NCI-H2196 (cell line): ENCODE results near the gene PAX2.

Source experiments
- DNase-seq: peaks from one replicate; lab custom pipeline; 2025; ENCODE audit not compliant: unreplicated experiment; lab: John Stamatoyannopoulos, UW

The PAX2 gene

DNA sequence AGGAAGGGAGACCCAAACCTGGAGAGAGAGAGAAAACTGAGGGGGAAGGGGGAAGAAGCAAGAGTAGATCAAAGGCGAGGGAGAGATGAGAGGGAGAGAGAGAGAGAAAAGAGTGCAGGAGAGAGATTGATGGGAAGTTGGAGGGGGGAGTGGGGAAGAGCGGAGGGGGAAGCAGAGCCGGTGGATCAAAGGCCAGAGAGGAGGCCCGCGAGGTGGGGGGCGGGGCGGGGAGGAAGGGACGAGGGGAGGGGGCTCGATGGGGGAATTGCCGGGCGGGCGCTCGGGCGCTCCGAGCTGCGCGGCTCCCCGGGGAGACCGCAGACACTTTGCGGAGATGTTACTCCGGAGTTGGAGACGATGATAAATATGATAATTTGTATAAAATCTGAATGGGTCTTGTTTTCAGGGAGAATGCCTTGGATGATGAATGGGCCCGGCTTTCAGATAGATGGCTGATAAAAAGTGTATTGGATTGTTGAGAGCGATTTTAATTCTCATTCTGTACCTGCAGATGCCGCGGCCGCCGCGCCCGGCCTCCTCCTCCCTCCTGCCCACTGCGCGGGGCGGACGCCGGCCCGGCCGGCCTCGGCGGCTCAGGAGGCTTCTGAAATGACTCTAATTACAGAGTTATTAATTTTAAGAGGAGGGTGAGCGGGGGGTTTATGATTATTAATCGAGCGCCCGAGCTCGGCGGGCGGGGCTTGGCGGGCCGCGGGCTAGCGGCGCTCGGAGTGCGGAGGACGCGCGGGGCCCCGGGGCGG lies 21.4 kb upstream of the PAX2 start:
- DNase-seq = no peak

GRCh38 chr10:100724531-100725027 lies 20.8 kb upstream of the PAX2 start:
- no peak for DNase-seq

DNA sequence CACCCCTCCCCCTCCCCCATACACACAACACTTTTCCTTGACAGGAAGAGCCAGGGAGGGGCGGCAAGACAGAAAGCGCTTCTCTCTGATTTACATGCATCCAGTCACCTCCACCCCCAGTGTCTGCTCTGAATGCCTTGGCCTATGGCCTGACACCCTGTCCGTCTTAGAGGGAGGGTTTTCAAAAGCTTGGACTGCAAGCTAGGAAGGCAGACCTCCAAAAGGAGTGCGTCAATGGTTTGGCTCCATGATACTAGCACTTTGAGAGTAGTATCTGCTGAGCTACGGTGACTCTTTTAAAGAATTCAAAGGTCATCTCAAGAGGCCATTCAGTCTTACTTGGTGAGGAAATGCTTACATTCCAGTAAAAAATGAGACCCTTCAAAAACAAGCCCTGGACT lies 20.3 kb upstream of the PAX2 start:
- DNase-seq = no peak

- no peak for DNase-seq
These were observed 19.4 kb upstream of the PAX2 start for GRCh38 chr10:100725869-100726426.

GRCh38 chr10:100727808-100728207 lies 17.6 kb upstream of the PAX2 start:
- no peak for DNase-seq

GRCh38 chr10:100728928-100729861 lies 16.2 kb upstream of the PAX2 start:
- no peak for DNase-seq

GRCh38 chr10:100729862-100730724 lies 15.3 kb upstream of the PAX2 start:
- no peak for DNase-seq

DNA sequence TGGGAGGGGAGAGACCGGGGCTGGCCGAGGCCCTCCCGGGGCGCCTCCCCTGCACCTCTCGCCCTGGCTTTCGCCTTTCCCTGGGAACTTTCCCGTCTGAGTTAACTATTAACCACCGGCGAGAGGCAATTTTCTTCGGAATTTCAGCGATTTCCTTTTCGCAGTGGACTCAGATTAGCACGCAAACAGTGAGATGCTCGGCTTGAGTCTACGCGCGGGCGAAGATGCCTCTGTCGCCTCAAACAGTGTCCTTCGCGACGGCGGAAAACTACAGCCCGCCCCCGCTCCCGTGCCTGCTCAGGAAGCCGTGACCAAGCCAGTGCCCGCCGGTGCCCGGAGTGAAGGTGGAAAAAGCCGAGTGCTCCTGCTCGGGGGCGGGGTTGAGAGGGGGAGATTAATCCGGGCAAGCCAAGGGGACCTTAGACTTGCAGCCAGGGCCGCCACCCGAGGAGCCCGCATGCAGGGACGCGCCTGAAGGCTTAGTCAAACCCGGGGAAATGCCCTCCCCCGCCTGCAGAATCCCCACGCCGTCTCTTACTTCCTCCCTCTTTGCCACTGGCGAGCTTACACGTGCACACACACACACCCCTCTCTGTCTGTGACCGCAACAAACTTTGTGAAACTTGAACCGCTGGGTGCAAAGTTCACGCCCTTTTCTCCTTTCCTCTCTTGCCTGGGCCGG lies 14.5 kb upstream of the PAX2 start:
- DNase-seq = no peak

GRCh38 chr10:100731407-100732240 lies 13.8 kb upstream of the PAX2 start:
- DNase-seq = no peak

GRCh38 chr10:100732241-100732596 lies 13.2 kb upstream of the PAX2 start:
- no peak for DNase-seq

DNA sequence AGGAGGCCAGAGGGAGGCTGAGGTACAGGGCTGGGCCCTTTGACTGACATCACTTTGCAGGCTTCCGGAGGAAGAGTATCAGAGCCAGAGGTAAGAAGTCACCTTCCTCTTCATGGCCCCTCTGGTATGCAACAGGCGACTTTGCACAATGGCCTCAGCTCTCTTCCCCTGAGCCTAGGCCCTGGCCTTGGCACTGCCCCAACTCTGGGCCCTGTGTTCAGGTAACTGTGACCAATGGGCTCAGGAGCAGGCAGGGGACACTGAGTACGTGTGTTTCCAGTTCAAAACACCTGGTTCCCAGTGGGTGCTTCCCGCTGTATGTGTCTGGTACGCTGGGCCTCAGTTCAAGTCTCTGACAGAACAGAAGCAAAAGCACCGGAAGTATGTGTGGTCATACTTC lies 12.1 kb upstream of the PAX2 start:
- no peak for DNase-seq

GRCh38 chr10:100734295-100735086 lies 10.9 kb upstream of the PAX2 start:
- DNase-seq = no peak

- no peak for DNase-seq
These were observed 10.4 kb upstream of the PAX2 start for GRCh38 chr10:100735087-100735336.

DNA sequence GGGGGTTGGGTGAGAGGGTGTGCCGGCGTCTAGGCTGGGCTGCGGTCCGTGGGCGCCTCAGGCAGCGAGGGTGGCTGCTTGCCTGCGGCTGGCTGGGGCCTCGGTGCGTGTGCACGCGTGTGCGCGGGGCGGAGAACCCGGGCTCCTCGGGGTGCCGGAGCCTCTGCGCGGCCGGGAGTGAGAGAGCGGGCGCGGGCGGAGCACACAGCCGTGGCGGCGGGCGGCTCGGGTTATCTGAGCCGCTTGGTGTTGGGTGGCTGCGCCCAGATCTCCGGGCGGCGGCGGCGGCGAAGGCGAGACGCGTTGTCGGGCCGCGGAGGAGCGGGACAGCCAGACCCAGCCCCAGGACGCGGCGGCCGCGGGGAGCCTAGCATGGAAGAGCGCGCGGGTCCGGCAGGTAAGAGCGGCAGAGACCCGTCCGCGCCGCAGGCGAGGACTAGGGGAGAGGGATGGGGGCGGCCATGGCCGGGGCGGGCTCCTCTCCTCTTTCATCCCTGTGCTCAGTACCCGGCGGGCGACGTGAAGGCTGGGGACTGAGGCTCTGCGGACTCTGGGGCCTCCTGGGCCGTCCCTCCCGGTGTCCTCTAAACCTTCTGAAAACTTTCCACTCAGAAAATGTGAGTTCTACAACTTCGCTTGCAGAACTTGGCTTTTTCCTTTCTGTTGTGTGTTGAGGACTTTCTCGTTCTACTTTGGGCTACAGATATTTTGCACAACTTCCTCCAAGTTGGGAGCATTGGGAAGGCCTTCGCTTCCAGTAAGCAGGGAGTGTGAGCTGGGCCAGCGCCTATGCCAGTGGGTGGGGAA lies 9.8 kb upstream of the PAX2 start:
- no peak for DNase-seq

DNA sequence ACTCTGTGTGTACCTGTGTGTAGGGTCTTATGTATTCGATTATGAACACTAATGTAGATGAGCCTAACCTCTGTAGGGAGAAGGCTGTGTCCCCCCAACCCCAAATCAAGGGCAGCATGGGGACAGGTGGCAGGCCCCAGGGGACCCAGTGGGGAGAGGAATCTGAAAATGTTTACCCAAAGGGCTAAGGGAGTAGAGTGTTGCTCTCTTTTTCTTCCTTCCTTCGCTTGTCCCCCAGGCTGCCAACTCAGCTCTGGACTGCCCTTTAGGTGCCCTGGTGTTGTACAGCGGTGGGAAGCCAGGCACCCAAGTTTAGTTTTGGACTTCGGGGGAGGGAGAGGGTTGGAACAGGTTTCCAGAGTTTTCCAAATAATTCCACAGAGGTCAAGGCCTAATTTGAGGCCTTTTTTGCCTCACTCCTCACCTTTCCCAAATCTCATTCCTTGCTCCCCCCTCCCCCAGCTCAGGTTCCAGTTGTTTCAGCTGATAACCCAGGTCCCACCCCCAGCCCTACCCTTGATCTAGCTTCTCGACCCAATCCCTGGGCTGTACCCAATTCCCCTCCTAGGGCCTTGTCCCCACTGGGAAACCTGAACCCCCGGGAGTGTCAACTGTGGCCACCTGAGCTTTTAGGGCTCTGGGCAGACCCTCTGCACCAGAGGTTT lies 9.1 kb upstream of the PAX2 start:
- DNase-seq = no peak

GRCh38 chr10:100736809-100737354 lies 8.5 kb upstream of the PAX2 start:
- no peak for DNase-seq

- no peak for DNase-seq
These were observed 7.9 kb upstream of the PAX2 start for GRCh38 chr10:100737355-100738054.
